ENCODE results near the gene ZSCAN12. TPM values are rescaled to one million over a fixed set of nuclear protein-coding genes. Genes with fewer than 3 reads are reported as not detected.

ZSCAN12 gene
- total and polyA plus RNA-seq, 2 experiments from 2014 or later = 2.0 to 7.3 TPM

DNA sequence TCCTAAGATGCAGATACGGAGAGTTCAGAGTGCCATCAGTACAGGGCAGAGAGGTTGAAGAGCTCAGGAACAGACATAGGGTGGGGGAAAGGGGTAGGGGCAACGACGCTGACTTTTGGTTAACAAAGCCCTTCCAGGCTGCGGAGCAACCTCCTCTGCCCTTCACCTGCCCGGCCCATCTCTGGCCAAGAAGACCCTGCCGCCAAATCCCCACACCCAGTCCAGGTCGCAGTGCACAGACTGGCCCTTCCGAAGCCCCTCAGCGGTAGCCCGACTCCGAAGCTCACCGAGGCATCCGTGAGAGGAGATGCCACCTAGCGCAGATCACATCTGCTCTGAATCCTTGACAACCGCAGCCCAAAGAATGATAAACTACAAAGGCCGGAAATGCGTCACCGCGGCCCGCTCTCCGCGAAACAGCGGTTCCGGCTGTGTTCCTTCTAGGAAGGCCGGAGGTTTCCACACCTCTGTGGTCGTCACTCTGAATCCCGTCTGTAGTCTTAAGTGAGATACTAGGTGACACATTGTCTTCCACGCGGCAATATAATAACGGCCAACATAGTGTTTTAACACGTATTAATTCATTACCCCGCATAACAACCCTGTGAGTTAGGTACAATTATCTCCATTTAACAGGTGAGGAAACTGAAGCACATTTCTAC lies 43.7 kb upstream of the ZSCAN12 start, which contains the start of gene ZSCAN23:
Gene ZSCAN23 (minus strand): TSS at position 380 of the 662 bp plus-strand sequence. CDS start 7,225 bp downstream, outside the sequence.
- ATAC-seq = peak; percentile 90
- H3K36me3 Mint-ChIP-seq (ENCODE audit: low read depth) = no peaks in the 10 kb centered on the region; the same call in 2 of the 3 replicates
- H3K9me3 Mint-ChIP-seq = peaks cover 9% of the 10 kb centered on the region; the same call in 2 of the 3 replicates
- no peaks in the 10 kb centered on the region for H3K27me3 ChIP-seq (ENCODE audit: insufficient read depth)
- no peaks in the 10 kb centered on the region for H3K36me3 ChIP-seq (ENCODE audit: insufficient read depth)
- no peak for TF ChIP-seq EZH2 (IDR thresholded peaks at IDR 0.05; ENCODE audit: low read depth, unreplicated experiment)
- TF ChIP-seq CREB1 (CRISPR knock-in tag; IDR thresholded peaks at IDR 0.05; ENCODE audit: low read depth) = peak; percentile 93
- TF ChIP-seq POLR2AphosphoS5 (IDR thresholded peaks at IDR 0.05; ENCODE audit: low read depth) = peak; percentile 95
- H3F3A ChIP-seq (replicated peaks; ENCODE audit: low read depth) = no peaks in the 10 kb centered on the region
- peak within 1 kb of the TSS; percentile 75 for H3K4me3 ChIP-seq
- 0 out of 2 replicates have a peak, but pooled peaks cover 4% of the 10 kb centered on the region for H3K79me2 ChIP-seq (replicated peaks; ENCODE audit: insufficient read depth)
- H3K27ac Mint-ChIP-seq = peak within 1 kb of the TSS; percentile 99
- H3K4me3 Mint-ChIP-seq = peak within 1 kb of the TSS; percentile 99
- peak within 1 kb of the TSS; percentile 85 for H3K4me2 ChIP-seq
- 0 out of 2 replicates have a peak, but pooled peaks cover 3% of the 10 kb centered on the region for H3K4me1 ChIP-seq (ENCODE audit: insufficient read depth)
- peak within 1 kb of the TSS; percentile 65; the same call in 1 of the 2 replicates for H3K27ac ChIP-seq (ENCODE audit: low read depth)
- peaks cover 10% of the 10 kb centered on the region for H3K4me1 Mint-ChIP-seq
- H3K9me2 ChIP-seq (ENCODE audit: insufficient read depth) = no peaks in the 10 kb centered on the region; the same call in 1 of the 2 replicates
- peak within 1 kb of the TSS; percentile 40 for H2AFZ ChIP-seq
- H4K20me1 ChIP-seq (replicated peaks; ENCODE audit: insufficient read depth) = no peaks in the 10 kb centered on the region; the same call in 1 of the 2 replicates
- DNase-seq (ENCODE audit: low spot score) = peak; percentile 96
- peaks cover 9% of the 10 kb centered on the region for H3K27me3 Mint-ChIP-seq (ENCODE audit: insufficient read depth, low read depth, poor library complexity)

GRCh38 chr6:28442586-28442985 lies 43.0 kb upstream of the ZSCAN12 start:
- Mint-ChIP-seq H3K4me1 (peaks cover 10% of the 10 kb centered on the region), H3K36me3 (ENCODE audit: low read depth) (no peaks in the 10 kb centered on the region; the same call in 2 of the 3 replicates), H3K4me3 (peak overlapping the region; percentile 99), H3K9me3 (peaks cover 9% of the 10 kb centered on the region; the same call in 2 of the 3 replicates), H3K27me3 (ENCODE audit: insufficient read depth, low read depth, poor library complexity) (peaks cover 9% of the 10 kb centered on the region), H3K27ac (peak overlapping the region; percentile 99)
- Histone ChIP-seq H3K4me2 (peak overlapping the region; percentile 85), H3K4me1 (ENCODE audit: insufficient read depth) (0 out of 2 replicates have a peak, but pooled peaks cover 3% of the 10 kb centered on the region), H3F3A (replicated peaks; ENCODE audit: low read depth) (no peaks in the 10 kb centered on the region), H3K79me2 (replicated peaks; ENCODE audit: insufficient read depth) (0 out of 2 replicates have a peak, but pooled peaks cover 4% of the 10 kb centered on the region), H3K4me3 (peak overlapping the region; percentile 75), H3K36me3 (ENCODE audit: insufficient read depth) (no peaks in the 10 kb centered on the region), H4K20me1 (replicated peaks; ENCODE audit: insufficient read depth) (no peaks in the 10 kb centered on the region; the same call in 1 of the 2 replicates), H3K27ac (ENCODE audit: low read depth) (peak overlapping the region; percentile 65; the same call in 1 of the 2 replicates), H3K9me2 (ENCODE audit: insufficient read depth) (no peaks in the 10 kb centered on the region; the same call in 1 of the 2 replicates), H2AFZ (no peak overlapping the region), H3K27me3 (ENCODE audit: insufficient read depth) (no peaks in the 10 kb centered on the region)
- peak; percentile 19 for DNase-seq (ENCODE audit: low spot score)
- peak; percentile 10; the same call in 2 of the 3 replicates for ATAC-seq
- TF ChIP-seq, protein P1, sequence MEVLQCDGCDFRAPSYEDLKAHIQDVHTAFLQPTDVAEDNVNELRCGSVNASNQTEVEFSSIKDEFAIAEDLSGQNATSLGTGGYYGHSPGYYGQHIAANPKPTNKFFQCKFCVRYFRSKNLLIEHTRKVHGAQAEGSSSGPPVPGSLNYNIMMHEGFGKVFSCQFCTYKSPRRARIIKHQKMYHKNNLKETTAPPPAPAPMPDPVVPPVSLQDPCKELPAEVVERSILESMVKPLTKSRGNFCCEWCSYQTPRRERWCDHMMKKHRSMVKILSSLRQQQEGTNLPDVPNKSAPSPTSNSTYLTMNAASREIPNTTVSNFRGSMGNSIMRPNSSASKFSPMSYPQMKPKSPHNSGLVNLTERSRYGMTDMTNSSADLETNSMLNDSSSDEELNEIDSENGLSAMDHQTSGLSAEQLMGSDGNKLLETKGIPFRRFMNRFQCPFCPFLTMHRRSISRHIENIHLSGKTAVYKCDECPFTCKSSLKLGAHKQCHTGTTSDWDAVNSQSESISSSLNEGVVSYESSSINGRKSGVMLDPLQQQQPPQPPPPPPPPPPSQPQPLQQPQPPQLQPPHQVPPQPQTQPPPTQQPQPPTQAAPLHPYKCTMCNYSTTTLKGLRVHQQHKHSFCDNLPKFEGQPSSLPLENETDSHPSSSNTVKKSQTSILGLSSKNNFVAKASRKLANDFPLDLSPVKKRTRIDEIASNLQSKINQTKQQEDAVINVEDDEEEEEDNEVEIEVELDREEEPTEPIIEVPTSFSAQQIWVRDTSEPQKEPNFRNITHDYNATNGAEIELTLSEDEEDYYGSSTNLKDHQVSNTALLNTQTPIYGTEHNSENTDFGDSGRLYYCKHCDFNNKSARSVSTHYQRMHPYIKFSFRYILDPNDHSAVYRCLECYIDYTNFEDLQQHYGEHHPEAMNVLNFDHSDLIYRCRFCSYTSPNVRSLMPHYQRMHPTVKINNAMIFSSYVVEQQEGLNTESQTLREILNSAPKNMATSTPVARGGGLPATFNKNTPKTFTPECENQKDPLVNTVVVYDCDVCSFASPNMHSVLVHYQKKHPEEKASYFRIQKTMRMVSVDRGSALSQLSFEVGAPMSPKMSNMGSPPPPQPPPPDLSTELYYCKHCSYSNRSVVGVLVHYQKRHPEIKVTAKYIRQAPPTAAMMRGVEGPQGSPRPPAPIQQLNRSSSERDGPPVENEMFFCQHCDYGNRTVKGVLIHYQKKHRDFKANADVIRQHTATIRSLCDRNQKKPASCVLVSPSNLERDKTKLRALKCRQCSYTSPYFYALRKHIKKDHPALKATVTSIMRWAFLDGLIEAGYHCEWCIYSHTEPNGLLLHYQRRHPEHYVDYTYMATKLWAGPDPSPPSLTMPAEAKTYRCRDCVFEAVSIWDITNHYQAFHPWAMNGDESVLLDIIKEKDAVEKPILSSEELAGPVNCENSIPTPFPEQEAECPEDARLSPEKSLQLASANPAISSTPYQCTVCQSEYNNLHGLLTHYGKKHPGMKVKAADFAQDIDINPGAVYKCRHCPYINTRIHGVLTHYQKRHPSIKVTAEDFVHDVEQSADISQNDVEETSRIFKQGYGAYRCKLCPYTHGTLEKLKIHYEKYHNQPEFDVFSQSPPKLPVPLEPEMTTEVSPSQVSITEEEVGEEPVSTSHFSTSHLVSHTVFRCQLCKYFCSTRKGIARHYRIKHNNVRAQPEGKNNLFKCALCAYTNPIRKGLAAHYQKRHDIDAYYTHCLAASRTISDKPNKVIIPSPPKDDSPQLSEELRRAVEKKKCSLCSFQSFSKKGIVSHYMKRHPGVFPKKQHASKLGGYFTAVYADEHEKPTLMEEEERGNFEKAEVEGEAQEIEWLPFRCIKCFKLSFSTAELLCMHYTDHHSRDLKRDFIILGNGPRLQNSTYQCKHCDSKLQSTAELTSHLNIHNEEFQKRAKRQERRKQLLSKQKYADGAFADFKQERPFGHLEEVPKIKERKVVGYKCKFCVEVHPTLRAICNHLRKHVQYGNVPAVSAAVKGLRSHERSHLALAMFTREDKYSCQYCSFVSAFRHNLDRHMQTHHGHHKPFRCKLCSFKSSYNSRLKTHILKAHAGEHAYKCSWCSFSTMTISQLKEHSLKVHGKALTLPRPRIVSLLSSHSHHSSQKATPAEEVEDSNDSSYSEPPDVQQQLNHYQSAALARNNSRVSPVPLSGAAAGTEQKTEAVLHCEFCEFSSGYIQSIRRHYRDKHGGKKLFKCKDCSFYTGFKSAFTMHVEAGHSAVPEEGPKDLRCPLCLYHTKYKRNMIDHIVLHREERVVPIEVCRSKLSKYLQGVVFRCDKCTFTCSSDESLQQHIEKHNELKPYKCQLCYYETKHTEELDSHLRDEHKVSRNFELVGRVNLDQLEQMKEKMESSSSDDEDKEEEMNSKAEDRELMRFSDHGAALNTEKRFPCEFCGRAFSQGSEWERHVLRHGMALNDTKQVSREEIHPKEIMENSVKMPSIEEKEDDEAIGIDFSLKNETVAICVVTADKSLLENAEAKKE (CRISPR knock-in tag; IDR thresholded peaks at IDR 0.05) = no peak
- no peak for TF ChIP-seq CREB1 (CRISPR knock-in tag; IDR thresholded peaks at IDR 0.05; ENCODE audit: low read depth)
- no peak for TF ChIP-seq REST (IDR thresholded peaks at IDR 0.05; ENCODE audit: unreplicated experiment)
- TF ChIP-seq ETS1 (IDR thresholded peaks at IDR 0.05) = no peak
- no peak for TF ChIP-seq POLR2AphosphoS5 (IDR thresholded peaks at IDR 0.05; ENCODE audit: low read depth)
- TF ChIP-seq EZH2 (IDR thresholded peaks at IDR 0.05; ENCODE audit: low read depth, unreplicated experiment) = no peak
- no peak for TF ChIP-seq ZNF114 (CRISPR knock-in tag; IDR thresholded peaks at IDR 0.05)
- TF ChIP-seq ZNF331 (CRISPR knock-in tag; IDR thresholded peaks at IDR 0.05; ENCODE audit: low read depth) = no peak

Data from GM23338 (cell line).